Stomach smooth muscle (tissue), 2 donors: Measurements from ENCODE around the gene ETV4.

Source experiments
- H3K27ac ChIP-seq: one replicate; pipeline ENCODE4 v1.7.0; 2013; ENCODE audit warnings: mild to moderate bottlenecking, low read length, inconsistent platforms
- H3K27me3 ChIP-seq, 2 donors: one replicate each; pipeline ENCODE4 v1.7.0; 2013; ENCODE audit warnings: low read length in 2 of 2; ENCODE audit not compliant: insufficient read depth in 2 of 2, control insufficient read depth in 1 of 2
- H3K36me3 ChIP-seq, 2 donors: one replicate each; pipeline ENCODE4 v1.7.0; 2013; ENCODE audit warnings: low read length in 2 of 2; ENCODE audit not compliant: control insufficient read depth in 2 of 2, insufficient read depth in 2 of 2
- H3K4me1 ChIP-seq: one replicate; pipeline ENCODE4 v1.7.0; 2013; ENCODE audit warnings: low read length; ENCODE audit not compliant: control insufficient read depth, insufficient read depth
- H3K4me3 ChIP-seq, 2 donors: one replicate each; pipeline ENCODE4 v1.7.0; 2013; ENCODE audit warnings: low read length in 2 of 2
- H3K9ac ChIP-seq, 2 donors: one replicate each; pipeline ENCODE4 v1.7.0; 2013; ENCODE audit warnings: low read length in 2 of 2, mild to moderate bottlenecking in 1 of 2
- H3K9me3 ChIP-seq, 2 donors: one replicate each; pipeline ENCODE4 v1.7.0; 2013; ENCODE audit warnings: low read length in 2 of 2; ENCODE audit not compliant: control insufficient read depth in 2 of 2
- donor health status: healthy.
- donor health status: Pancreatic carcinoma.

Gene ETV4

GRCh38 chr17:43554857-43555256, 8.7 kb upstream of the ETV4 start:
- H3K9ac ChIP-seq = no peak overlapping the region
- H3K27ac ChIP-seq = no peak overlapping the region
- no peak overlapping the region for H3K4me3 ChIP-seq
- no peaks in the 10 kb centered on the region for H3K9me3 ChIP-seq
- H3K4me1 ChIP-seq = no peaks in the 10 kb centered on the region
- H3K36me3 ChIP-seq = no peaks in the 10 kb centered on the region
- H3K27me3 ChIP-seq = peaks cover 0 to 2% of the 10 kb centered on the region in 2 donors

DNA sequence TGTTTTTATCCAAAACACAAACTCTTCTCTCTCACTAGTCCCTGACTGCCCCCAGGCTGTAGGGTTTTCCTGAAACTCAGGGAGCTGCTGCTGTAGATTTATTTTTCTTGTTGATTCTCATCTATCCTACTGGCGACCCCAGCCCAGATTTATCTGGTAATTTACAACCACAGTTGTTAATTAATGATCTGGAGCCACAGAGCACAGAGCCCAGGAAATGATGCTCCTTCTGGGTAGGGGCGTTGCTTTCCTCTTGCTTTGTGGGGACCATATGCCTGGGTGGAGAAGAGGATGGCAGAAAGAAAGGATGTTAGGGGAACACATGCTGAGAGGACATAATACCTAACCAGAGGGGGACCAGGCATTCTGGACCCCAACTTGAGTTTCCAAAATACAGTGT, 7.4 kb upstream of the ETV4 start:
- Histone ChIP-seq H3K4me1 (no peaks in the 10 kb centered on the region), H3K27me3 (peaks cover 3 to 9% of the 10 kb centered on the region in 2 donors), H3K4me3 (no peak overlapping the region), H3K27ac (no peak overlapping the region), H3K9ac (no peak overlapping the region), H3K36me3 (no peaks in the 10 kb centered on the region), H3K9me3 (no peaks in the 10 kb centered on the region)

- H3K27ac ChIP-seq = no peak overlapping the region
- H3K9ac ChIP-seq = no peak overlapping the region
- no peaks in the 10 kb centered on the region for H3K9me3 ChIP-seq
- no peaks in the 10 kb centered on the region for H3K4me1 ChIP-seq
- H3K36me3 ChIP-seq = no peaks in the 10 kb centered on the region
- H3K27me3 ChIP-seq = peaks cover 13 to 16% of the 10 kb centered on the region in 2 donors
- no peak overlapping the region for H3K4me3 ChIP-seq
Measured at GRCh38 chr17:43552229-43552837, 6.2 kb upstream of the ETV4 start.

- H3K4me3 ChIP-seq = no peak overlapping the region
- H3K9ac ChIP-seq = no peak overlapping the region
- no peaks in the 10 kb centered on the region for H3K9me3 ChIP-seq
- H3K27ac ChIP-seq = no peak overlapping the region
- no peaks in the 10 kb centered on the region for H3K36me3 ChIP-seq
- H3K4me1 ChIP-seq = peaks cover 13% of the 10 kb centered on the region
- peaks cover 23 to 27% of the 10 kb centered on the region in 2 donors for H3K27me3 ChIP-seq
Measured at GRCh38 chr17:43550754-43551153, 4.6 kb upstream of the ETV4 start.

GRCh38 chr17:43549496-43549895, 3.4 kb upstream of the ETV4 start:
- H3K4me1 ChIP-seq = peaks cover 22% of the 10 kb centered on the region
- no peaks in the 10 kb centered on the region for H3K9me3 ChIP-seq
- H3K9ac ChIP-seq = no peak overlapping the region
- H3K27me3 ChIP-seq = peaks cover 23 to 39% of the 10 kb centered on the region in 2 donors
- no peaks in the 10 kb centered on the region for H3K36me3 ChIP-seq
- H3K4me3 ChIP-seq = no peak overlapping the region
- no peak overlapping the region for H3K27ac ChIP-seq

DNA sequence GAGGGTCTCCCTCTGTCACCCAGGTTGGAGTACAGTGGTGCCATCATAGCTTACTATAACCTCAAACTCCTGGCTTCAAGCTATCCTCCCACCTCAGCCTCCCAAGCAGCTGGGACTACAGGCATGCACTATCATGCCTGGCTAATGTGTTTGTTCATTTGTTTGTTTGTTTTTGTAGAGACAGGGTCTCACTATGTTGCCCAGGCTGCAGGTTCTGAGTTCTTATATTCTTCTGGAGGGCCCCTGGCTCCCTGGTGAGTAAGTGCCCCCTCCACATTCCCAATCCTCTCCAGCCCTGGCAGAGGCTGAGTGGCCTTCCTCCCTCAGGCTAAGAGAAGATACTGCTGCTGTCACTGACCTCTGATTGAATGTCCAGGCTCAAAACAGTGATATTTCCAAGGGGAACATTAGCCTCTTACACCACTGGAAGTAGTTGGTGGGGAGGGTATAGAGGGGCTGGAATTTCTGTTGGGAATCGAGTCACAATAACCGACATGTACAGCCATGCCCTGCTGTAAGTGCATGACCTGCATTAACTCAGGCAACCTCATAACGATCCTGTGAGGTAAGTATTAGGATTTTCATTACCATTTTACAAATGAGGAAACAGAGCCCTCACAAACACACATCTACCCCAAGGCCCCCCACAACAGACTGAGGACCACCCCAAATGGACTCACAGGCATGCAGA, 2.7 kb upstream of the ETV4 start:
- Histone ChIP-seq H3K4me1 (peaks cover 22% of the 10 kb centered on the region), H3K4me3 (no peak overlapping the region), H3K27me3 (peaks cover 23 to 46% of the 10 kb centered on the region in 2 donors), H3K36me3 (no peaks in the 10 kb centered on the region), H3K9me3 (no peaks in the 10 kb centered on the region), H3K9ac (no peak overlapping the region), H3K27ac (no peak overlapping the region)

- peaks cover 22% of the 10 kb centered on the region for H3K4me1 ChIP-seq
- no peak overlapping the region for H3K9ac ChIP-seq
- no peak overlapping the region for H3K27ac ChIP-seq
- H3K36me3 ChIP-seq = no peaks in the 10 kb centered on the region
- H3K27me3 ChIP-seq = peaks cover 23 to 47% of the 10 kb centered on the region in 2 donors
- no peaks in the 10 kb centered on the region for H3K9me3 ChIP-seq
- no peak overlapping the region for H3K4me3 ChIP-seq
Measured at GRCh38 chr17:43547659-43548256, 1.6 kb upstream of the ETV4 start.

GRCh38 chr17:43547189-43547550, 1.0 kb upstream of the ETV4 start:
- H3K4me3 ChIP-seq = no peak overlapping the region
- no peak overlapping the region for H3K9ac ChIP-seq
- peaks cover 23 to 47% of the 10 kb centered on the region in 2 donors for H3K27me3 ChIP-seq
- H3K4me1 ChIP-seq = peaks cover 22% of the 10 kb centered on the region
- no peak overlapping the region for H3K27ac ChIP-seq
- no peaks in the 10 kb centered on the region for H3K36me3 ChIP-seq
- H3K9me3 ChIP-seq = no peaks in the 10 kb centered on the region

DNA sequence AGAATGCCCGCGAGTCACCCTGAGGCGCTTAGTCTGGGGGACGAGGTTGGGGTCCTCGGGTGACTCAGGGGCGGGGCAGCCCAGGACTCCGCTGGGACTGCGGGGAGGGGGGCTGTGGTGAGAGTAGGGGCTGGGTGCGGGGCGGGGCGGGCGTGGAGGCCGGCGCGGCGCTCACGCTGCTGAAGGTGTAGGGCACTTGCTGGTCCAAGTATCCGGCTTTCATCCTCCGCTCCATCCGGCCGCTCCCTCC, 832 bp downstream of the ETV4 start:
- peaks cover 24% of the 10 kb centered on the region for H3K4me1 ChIP-seq
- no peak overlapping the region for H3K27ac ChIP-seq
- peak overlapping the region; percentile 62 to 74 for H3K4me3 ChIP-seq
- H3K27me3 ChIP-seq = peaks cover 23 to 47% of the 10 kb centered on the region in 2 donors
- no peaks in the 10 kb centered on the region for H3K9me3 ChIP-seq
- no peak overlapping the region for H3K9ac ChIP-seq
- no peaks in the 10 kb centered on the region for H3K36me3 ChIP-seq

GRCh38 chr17:43543771-43544575, 2.2 kb downstream of the ETV4 start:
- H3K4me3 ChIP-seq = no peak overlapping the region
- H3K9ac ChIP-seq = no peak overlapping the region
- H3K27me3 ChIP-seq = peaks cover 17 to 44% of the 10 kb centered on the region in 2 donors
- H3K27ac ChIP-seq = no peak overlapping the region
- no peaks in the 10 kb centered on the region for H3K9me3 ChIP-seq
- peaks cover 24% of the 10 kb centered on the region for H3K4me1 ChIP-seq
- H3K36me3 ChIP-seq = no peaks in the 10 kb centered on the region
